NCI-H446 (cell line): ENCODE data around the gene LDLRAD4.
"Not testable (repeated sequence)": the region's sequence is repeated elsewhere in the genome, so short reads cannot be mapped to it uniquely, and the experiment has no call there.

Experiments used
- DNase-seq, 2 experiments: peaks; one replicate each; lab custom pipeline; 2025; lab: John Stamatoyannopoulos, UW

The LDLRAD4 gene

DNA sequence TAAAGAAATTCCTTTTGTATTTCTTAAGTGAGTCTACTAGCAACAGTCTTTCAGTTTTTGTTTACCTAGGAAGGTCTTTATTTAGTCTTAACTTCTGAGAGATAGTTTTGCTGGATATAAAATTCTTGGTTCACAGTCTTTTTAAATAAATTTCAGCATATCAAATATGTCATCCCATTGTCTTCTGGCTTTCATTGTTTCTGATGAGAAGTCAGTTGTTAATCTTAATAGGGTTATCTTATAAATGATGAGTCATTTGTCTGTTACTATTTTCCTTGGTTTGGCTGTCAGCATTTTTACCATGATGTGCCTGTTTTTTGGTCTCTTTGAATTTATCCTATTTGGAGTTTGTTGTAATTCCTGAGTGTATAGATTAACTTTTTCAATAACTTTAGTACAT, 378.5 kb downstream of the LDLRAD4 start:
- no peak for DNase-seq

DNA sequence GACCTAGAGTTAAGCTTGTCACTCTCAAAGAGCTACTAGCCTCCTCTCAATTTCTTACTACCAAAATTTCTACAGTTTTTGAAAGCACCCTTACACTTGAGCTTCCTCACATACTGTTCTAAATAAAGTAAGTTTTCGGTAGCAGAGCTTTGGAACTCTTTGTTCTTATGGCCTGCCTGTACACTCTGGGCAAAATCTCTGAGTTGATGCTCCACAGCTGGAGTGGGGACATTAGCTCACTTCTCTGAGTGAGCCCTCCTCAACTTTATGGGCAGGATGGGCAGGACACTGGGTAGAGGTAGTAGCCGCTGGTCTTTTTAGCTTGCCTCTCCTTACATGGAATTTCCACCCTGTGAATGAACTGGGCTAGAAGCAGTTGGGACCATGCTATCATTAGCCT, 380.0 kb downstream of the LDLRAD4 start:
- DNase-seq, result no peak

DNA sequence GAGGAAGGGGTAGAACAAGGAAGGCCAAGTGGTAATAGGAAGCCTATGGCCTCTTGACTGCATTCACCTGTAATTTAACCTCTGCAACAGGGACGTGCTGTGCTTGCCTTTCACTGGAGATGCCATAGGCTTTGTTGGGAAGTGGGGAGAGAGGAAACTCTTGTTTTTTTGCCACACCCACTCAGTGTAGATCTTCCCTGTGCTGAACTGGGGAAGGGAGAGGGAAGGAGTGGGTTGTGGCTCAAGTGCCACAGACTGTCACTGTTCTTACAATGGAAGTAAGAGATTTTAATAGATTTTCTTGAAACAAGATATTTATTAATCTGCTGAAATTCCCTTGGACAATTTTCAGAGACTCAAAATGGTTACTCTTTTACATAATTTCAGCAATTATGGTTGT, 380.5 kb downstream of the LDLRAD4 start:
- DNase-seq, result no peak

DNA sequence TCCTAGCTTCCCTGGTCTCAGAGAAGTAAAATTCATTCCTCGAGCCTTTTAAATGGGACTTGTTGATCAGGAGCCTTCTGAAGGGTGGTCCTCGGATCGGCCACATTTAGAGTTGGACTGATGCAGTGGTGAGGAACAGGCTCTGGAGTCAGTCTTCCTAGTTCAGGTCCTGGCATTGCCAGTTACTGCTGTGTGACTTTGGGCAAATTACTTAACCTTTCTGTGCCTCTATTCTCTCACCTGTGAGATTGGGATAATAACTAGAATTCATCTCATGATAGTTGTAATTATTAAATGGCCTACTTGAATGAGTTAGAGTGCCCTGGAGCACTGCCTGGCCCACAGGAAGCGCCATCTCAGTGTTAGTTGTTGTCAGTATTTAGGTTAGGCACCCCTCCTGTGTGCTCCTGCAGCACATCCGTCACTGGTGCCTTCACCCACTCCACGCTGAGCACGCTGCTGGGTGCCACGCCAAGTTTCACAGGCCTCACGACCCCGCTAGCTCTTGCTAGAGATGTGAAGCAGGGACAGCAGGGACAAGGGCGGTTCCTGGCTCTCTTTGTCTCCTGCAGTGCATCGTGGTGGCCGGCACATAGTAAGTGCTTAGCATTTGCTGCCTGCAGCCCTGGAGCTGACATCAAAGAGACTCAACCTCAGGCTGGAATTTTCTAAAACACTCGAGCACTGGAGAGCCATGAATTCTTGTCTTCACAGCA, 384.9 kb downstream of the LDLRAD4 start:
- DNase-seq, result no peak

DNA sequence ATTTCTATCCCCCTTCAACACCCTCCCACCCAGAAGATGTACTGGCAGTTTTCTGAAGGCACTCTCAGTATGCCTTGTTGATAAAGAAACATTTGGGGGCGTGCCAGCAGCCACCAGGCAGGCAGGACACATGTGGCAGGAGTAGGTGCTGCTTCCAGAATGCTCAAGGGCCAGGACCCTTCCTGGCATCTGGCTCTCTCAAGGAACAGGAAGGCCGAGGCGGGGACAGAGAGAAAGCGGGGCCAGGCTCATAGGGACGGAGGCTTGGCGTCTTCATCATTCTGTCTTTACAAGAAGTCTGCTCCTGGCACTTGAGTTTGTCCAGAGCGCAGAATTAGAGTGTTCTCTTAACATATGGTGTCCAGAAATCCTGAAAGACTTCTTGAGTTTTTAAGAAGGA, 386.2 kb downstream of the LDLRAD4 start:
- no peak for DNase-seq

DNA sequence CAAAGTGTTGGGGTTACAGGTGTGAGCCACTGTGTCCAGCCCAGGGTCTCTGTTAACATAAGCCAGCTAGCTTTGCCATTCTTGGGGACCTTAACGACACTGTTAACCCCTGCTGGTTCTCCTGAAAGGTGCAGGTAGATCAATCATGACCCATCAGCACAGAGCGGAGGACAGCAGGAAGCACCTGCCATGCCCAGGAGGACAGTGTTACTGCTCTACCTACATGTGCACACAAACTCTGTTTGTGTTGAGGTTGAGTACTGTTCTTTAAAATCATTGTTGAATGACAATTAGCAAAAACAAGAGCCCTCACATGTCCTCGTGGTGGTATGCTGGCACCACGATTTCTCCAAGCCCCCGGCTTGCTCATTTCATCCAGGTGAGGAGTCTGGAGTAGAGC, 386.9 kb downstream of the LDLRAD4 start:
- no peak for DNase-seq

DNA sequence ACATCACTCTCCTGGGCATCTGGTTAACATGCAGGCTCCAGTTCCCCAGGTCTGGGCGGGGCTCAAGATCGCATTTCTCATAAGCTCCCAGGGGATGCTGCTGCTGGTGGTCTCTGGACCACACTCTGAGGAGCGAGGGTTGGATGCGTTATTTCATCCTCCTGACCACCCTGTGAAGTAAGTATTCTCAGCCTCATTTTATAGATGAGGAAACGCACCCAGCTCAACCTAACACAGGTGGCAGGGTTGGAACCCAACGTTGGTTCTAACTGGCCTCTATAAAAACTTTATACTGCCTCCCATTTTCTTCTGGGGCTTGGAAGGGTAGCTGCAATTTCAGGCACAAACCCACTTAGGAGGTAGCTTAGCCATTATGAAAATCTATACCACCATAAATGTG, 387.3 kb downstream of the LDLRAD4 start:
- no peak for DNase-seq

DNA sequence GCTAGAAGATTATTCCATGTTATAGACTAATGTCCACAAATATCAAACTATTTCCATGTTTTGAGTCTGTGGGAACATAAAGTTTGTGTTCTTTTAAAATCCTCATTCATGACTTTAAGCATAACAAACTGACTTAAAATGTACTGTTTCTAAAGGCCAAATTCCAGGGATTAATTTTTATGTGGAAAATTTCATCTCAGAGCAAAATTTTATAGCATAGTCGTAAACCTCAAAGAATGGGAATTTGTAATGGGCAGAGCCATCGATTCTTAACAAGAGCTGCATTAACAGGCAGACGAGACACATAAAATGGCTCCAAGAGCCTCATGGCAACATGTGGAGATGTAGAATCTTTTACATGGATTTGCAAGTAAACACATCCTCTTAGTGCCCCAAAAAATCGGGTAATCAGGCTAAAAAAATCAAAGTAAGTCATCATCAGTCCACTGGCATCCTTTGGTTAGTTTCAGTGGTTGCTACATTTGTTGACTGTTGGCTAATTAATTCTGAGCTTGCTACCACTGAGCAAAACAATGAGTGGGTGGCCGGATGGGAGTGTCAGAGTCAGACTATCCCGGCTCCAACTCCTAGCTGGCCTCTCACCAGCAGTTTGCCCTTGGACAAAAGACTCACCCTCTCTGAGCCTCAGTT, 388.2 kb downstream of the LDLRAD4 start:
- no peak for DNase-seq

DNA sequence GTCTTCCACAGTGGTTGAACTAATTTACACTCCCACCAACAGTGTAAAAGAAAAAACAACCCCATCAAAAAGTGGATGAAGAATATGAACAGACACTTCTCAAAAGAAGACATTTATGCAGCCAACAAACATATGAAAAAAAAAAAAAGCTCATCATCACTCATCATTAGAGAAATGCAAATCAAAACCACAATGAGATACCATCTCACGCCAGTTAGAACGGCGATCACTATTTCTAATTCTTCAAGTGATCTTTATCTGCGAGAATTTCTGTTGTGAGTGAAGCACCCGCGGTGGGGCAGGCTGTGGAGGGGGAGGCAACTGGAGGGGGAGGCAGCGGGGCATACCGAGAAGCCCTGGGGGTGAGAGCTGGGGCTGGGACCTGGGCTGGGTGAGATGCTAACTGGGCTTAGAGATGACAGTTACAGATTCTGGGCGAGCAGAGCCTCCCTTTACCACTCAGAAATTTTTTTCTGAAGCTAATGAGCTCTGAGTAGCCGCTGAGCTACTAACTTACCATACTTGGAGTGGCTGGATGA, 389.5 kb downstream of the LDLRAD4 start:
- DNase-seq, result not testable (repeated sequence)

DNA sequence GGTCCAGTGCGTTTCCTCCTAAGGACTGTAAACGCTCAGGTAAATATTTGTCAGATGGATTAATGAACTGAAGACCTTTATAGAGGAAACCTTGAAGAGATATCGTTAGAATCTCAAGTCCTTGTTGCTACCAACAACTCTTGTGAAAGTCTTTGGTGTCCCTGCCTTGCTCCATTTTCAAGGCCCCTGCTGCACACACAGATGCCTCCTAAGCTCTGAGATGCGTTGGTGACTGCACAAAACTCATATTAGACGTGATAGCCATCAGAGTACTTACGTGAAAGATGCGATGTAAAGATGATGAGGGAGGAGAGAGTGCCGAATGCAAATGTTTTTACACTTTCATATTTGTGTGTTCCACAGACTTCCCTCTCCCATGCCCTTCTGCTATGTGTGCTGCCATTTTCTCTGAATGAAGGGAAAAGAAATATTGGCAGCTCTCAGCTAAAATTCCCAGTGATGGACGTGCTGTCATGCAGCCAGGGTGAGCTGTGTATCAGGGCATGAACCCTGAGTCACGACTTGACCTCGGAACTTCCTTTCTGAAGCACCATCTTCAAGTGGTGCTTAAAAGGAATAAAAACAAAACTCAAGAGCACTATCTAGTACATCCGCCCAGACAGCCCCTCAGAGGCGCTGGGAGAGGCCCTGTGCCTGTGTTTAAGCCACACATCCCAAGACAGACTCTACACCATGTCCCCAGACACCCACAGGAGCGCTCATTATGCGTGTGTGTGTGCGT, 390.4 kb downstream of the LDLRAD4 start:
- DNase-seq, result no peak

DNA sequence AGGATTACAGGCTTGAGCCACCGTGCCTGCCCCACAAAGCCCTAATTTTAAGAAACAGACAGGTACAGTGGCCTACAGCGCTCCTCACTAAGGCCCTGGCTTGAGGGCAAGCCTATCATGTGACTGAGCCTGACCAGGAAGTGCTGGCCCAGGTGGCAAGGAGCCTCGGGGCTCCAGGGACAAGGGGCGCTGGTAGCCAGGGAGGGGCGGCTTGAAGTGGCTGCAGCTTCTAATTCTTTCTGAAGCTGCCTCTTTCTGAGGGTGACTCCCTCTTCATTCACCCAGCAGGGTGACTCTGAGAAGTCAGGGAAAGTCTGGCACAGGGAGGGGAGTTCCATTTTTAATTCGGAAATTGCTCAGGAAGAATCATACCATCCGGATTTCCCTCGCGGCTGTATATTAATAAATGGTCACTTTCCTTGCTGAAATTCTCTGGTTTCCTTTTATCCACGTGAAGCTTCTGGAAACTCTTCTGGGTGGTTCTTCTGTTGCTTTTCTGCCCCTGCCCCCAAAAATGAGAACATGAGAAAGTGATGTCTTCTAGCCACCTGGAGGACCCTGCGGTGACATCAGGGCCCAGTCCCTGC, 392.1 kb downstream of the LDLRAD4 start:
- no peak for DNase-seq

DNA sequence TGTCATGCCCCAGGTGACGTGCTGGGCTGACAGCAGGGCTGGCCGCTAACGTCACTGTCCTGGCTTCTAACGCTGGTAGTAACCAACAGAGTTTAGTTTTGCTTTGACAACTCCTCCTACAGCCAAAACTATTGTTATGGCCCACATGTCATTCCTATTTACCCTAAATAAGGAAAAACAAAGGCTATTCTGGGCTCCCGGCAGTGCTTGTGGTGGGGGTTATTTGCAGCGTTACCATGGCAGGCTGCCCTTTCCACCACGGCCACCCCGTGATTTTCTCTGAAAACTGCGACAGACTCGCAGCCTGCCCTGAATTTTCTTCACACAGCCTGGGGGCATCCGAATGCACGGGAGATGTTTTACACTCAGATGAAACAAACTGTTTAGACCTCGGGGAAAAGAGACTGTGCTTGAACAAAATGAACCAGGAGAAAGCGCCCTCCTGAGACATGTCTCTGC, 392.6 kb downstream of the LDLRAD4 start:
- DNase-seq, result no peak

DNA sequence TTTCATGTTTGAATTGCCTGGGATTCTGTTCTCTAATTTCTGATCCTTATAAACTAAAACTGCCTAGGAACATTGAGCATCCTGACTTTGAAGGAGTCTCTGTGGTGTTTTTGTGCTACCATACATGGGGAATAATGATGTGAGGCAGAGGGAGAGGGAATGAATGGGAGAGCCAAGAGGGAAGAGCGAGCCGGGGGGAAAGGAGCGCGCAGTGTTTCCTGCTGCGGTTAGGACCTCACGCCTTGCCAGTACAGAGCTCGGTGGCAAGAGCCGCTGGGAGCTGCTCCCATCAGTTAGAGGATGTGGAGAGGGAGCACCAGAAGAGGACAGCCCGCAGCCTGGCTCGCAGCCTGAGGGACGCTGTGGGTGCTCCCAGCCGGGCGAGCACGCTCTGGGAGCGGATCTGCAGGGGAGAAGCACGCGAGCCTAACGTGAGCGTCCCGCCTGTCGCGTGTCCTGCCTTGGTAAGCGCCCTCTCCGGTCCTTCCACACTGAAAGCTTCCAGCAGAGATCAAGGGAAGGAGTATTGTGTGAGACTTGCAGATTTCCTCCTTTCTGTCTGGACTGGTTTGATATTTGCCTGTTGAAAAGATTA, 393.1 kb downstream of the LDLRAD4 start:
- no peak for DNase-seq

DNA sequence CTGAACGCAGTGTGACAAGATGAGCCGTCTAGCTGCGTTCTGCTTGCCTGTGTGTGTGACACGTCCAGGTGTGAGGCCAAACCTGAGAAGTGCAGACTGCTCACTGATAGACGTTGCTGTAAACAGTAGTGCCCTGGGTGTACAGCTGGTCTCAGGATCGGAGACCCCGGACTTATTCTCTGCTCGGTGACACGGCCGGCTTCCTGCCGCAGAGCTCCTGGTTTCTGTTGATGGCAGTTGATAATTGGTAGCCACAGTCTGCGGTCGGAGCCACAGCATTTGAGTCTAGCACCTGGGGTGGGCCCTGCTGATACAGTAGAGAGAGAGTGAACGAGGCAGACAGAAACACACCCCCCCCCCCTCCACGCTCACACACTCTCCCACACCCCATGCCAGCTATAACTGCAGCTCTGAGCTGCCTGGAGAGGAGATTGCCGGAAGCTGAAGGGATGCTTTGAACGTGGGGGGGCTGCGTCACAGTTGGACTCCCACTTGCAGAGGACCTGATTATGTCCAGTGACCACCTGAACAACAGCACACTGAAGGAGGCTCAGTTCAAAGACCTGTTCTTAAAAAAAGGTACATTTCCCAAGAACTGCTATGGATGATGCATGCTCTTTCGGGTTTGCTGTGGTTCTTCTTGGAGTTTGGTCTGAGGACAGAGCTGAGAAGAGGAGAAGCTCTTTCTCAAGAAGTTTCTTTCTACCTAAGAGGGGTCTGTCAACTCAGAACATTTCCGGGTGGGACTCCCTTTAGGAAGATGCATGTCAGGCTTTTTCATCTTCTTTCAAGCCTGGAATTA, 393.8 kb downstream of the LDLRAD4 start:
- DNase-seq, result no peak

DNA sequence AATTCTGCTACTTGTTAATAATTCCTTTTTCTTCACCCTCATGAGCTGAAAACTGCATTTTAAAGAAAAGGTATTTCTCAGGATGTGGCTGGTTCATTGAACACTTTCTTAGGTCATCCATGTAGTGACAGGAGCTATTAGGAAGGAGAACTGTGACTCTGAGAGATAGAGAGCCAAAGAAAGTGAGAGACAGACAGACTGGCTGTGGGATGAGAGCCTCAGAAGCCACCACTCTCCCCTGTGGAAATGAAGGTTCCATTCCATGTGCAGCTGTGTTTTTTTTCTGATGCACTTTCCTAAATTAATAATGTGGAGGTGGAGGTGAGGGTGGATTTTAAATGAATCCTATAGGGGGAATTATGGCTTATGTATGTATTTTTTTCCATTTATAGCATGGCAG, 394.5 kb downstream of the LDLRAD4 start:
- DNase-seq, result no peak

DNA sequence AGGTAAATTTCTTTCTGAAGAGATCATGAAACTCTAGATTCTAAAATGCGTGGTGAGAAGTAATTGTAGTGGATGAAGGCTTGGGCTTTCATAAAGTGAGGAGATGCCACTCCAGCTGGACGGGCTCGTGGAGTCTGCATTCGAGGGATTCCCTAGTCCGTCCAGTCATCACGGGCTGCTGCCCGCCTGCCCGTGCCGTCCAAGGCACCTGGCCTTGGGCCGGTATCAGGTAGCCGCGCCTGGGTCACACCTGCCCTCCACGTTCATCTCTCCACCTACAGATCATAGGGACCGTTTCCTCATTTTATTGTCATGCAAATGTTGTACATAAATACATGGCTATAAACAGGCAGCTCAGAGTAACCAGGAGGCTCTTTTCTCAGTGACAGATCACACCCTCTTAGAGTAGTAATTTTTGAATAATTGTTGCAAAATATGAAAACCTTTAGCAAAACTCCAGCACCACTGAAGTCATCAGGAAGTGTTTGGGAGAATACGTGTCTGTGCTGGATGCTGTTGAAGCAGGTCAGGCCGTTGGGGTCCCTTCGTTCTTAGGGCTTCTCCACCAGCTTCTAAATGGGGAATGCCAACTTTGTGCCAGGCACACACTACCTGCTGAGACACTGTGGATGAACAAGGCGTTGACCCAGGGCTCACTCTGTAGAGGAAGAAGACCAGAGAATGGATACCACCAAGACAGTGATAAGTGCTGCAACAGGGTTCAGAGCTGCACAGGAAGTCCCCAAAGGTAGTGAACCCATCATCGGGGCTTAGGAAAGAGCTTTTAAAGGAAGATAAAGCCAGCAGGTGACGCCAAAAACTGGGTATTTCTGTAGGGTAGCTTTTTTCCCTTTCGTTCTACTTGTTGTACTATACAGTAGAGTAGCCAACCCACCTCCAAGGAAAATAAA, 395.3 kb downstream of the LDLRAD4 start:
- DNase-seq, result no peak

DNA sequence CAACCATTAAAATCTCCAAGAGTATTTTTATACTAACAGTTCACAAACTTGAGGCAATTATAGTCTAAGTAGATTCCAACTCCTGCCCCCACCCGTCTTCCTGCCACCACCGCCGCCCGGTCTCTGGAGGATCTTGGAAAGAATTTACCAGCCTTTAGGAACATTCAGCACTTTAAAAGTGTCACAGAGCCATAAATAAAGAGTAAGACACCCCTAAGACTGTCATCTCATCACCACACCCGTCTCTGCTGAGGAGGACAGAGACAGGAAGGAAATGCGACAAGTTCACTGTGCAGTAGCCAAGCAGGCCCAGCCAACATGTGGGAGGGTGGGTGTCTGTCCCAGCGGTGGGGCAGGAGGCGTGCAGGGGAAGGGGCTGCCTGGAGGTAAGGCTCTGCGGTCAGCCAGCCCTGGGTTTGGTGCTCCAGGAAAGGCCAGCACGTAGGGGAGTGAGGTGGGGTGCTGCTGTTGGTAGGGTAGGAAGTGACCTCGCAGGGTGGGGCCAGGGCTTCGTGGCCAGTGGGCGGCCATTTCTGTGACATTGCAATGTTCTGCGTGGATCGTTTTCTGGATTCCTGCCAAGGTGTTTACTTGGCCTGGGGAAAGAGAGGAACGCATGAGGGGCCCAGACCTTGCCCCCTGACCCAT, 396.2 kb downstream of the LDLRAD4 start:
- no peak for DNase-seq

DNA sequence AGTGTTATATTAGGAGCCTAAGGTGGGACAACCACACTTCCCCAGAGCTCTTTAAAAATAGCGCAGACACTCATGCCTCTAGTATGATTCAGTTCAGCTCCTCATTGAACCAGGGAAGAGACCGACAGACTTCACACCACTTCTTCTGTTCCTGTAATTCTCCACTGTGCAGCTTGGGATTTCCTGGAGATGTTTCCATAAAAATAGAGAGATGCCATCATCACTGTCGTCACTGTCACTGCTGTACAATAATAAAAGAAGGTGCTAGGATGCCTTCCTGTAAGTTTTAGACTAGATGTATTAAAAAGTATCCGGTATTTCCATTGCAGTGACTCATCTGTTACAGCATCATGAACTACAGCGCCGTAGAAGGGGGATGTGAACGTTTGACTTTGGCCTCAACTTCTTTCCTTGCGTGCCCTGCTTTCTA, 396.9 kb downstream of the LDLRAD4 start:
- DNase-seq, result no peak

DNA sequence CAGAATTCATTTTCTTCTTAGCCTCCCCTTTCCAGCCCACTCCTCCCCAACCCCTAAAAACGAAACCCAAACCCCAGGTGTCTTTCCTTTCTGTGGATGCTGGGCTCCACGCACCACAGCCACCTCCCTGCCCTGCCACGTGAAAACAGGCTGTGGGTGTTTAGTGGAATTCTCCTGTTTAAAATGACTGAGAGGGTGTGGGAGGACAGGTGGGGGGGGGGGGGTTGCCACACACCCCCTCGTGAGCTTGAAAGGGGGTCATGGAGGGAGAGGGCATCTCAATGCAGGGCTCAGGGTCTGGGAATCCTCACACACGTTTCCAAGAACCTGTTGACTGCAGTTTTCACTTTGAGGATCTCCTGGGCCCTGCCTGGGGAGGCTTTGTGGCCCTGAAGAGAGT, 397.5 kb downstream of the LDLRAD4 start:
- no peak for DNase-seq
